Measurements from ENCODE around the gene ITIH3. TPM values are rescaled to one million over a fixed set of nuclear protein-coding genes. Genes with fewer than 3 reads are reported as not detected.

ITIH3 gene
- total RNA-seq, 1 experiment from 2014 or later, result not detected

GRCh38 chr3:52787246-52787645 is 7.3 kb upstream of the ITIH3 start:
- H3K18ac ChIP-seq (ENCODE audit: insufficient read length, low read depth, low read length), result no peak overlapping the region
- no peak overlapping the region for H2BK120ac ChIP-seq (ENCODE audit: low read depth, low read length, poor library complexity, severe bottlenecking)
- no peak overlapping the region for H3K4me2 ChIP-seq (ENCODE audit: insufficient read depth, insufficient read length, low read length)
- H2BK15ac ChIP-seq (ENCODE audit: low read depth, low read length), result no peak overlapping the region
- H3K14ac ChIP-seq (ENCODE audit: insufficient read depth, low read length), result no peak overlapping the region; the same call in 1 of the 2 replicates
- H3K79me2 ChIP-seq (ENCODE audit: insufficient read depth, low read length), result no peaks in the 10 kb centered on the region
- H3K79me1 ChIP-seq (ENCODE audit: insufficient read depth, low read depth, low read length, poor library complexity, severe bottlenecking), result no peaks in the 10 kb centered on the region
- H3K27ac ChIP-seq (ENCODE audit: insufficient read length, low read depth, low read length), result no peak overlapping the region
- no CpG with 5 or more reads among the region's 11 CpGs for WGBS (ENCODE audit: extremely low coverage, insufficient read length, low lambda C conversion rate)
- no peak overlapping the region for H2BK20ac ChIP-seq (ENCODE audit: low read depth, low read length, poor library complexity, severe bottlenecking)
- H2BK12ac ChIP-seq (ENCODE audit: insufficient read length, low read depth, low read length), result no peak overlapping the region
- H3K27ac Mint-ChIP-seq, result no peak overlapping the region
- H2BK5ac ChIP-seq (ENCODE audit: insufficient read length, low read length), result no peak overlapping the region
- H4K91ac ChIP-seq (ENCODE audit: insufficient read length, low read depth, low read length), result no peak overlapping the region
- H3K9me3 ChIP-seq (ENCODE audit: control insufficient read depth, low read depth, low read length), result no peaks in the 10 kb centered on the region
- H3K4me1 ChIP-seq (ENCODE audit: insufficient read depth, low read length), result peaks cover 1% of the 10 kb centered on the region; the same call in 1 of the 2 replicates
- H3K9me3 Mint-ChIP-seq, result no peaks in the 10 kb centered on the region; a peak in 1 of 5 replicates
- H4K20me1 ChIP-seq (ENCODE audit: control insufficient read depth, insufficient read depth, insufficient read length), result no peaks in the 10 kb centered on the region
- H2AFZ ChIP-seq (ENCODE audit: low read length), result no peak overlapping the region
- H3K27me3 Mint-ChIP-seq (ENCODE audit: low read depth), result peaks cover 2% of the 10 kb centered on the region
- H2AK5ac ChIP-seq (ENCODE audit: insufficient read length, low read length), result no peak overlapping the region
- no peak overlapping the region for H3K4ac ChIP-seq (ENCODE audit: low read depth, low read length)
- no peak overlapping the region for H3K23ac ChIP-seq (ENCODE audit: insufficient read length, low read depth, low read length)
- no peaks in the 10 kb centered on the region for H3K23me2 ChIP-seq (ENCODE audit: insufficient read length, low read depth, low read length, poor library complexity, severe bottlenecking)
- H3K56ac ChIP-seq (ENCODE audit: insufficient read length, low read depth, low read length), result no peak overlapping the region
- H3T11ph ChIP-seq (ENCODE audit: low read length), result no peak overlapping the region
- no peak overlapping the region for H3K4me3 Mint-ChIP-seq
- H3K27me3 ChIP-seq (ENCODE audit: insufficient read depth, low read length), result no peaks in the 10 kb centered on the region
- H3K36me3 Mint-ChIP-seq (ENCODE audit: insufficient read depth in 1 of 3, low read depth in 3 of 3), result no peaks in the 10 kb centered on the region; a peak in 2 of 7 replicates
- no peak overlapping the region for H4K5ac ChIP-seq (ENCODE audit: insufficient read length, low read depth, low read length)
- TF ChIP-seq CTCF (conservative IDR thresholded peaks at IDR 0.05), result no peak
- no peak for DNase-seq
- peaks cover 6% of the 10 kb centered on the region in 2 experiments for H3K4me1 Mint-ChIP-seq
- no peak overlapping the region for H3K9ac ChIP-seq (ENCODE audit: extremely low read depth, insufficient read length, low read length)
- H4K8ac ChIP-seq (replicated peaks; ENCODE audit: insufficient read length, low read depth, low read length), result no peak overlapping the region

Data from H9 (cell line).